Mesodermal cell (in vitro differentiated cells): ENCODE results near the gene UGDH.

ENCODE experiments used
- H3K27ac ChIP-seq: 2 replicates; pipeline ENCODE4 v1.7.0; 2013; ENCODE audit warnings: mild to moderate bottlenecking, low read depth, low read length, moderate library complexity; ENCODE audit not compliant: severe bottlenecking
- H3K36me3 ChIP-seq: 2 replicates; pipeline ENCODE4 v1.7.1; 2013; ENCODE audit warnings: mild to moderate bottlenecking, low read length, moderate library complexity; ENCODE audit not compliant: control insufficient read depth, insufficient read depth
- H3K4me1 ChIP-seq: one replicate; pipeline ENCODE4 v1.7.1; 2013; ENCODE audit warnings: mild to moderate bottlenecking, low read length; ENCODE audit not compliant: insufficient read depth, control insufficient read depth, poor library complexity, severe bottlenecking
- H3K4me3 ChIP-seq: 2 replicates; pipeline ENCODE4 v1.7.0; 2013; ENCODE audit warnings: low read length, control low read depth, mild to moderate bottlenecking; ENCODE audit not compliant: insufficient read depth, poor library complexity, severe bottlenecking; ENCODE audit errors: extremely low read depth
- H3K9me3 ChIP-seq: 2 replicates; pipeline ENCODE4 v1.7.1; 2013; ENCODE audit warnings: mild to moderate bottlenecking, low read length, moderate library complexity; ENCODE audit not compliant: control insufficient read depth
- WGBS, 2 experiments: methylation state at CpG; one replicate each; pipeline ENCODE4 v1.1.5; 2013; ENCODE audit warnings: missing lambda C conversion rate in 2 of 2; ENCODE audit not compliant: insufficient coverage in 2 of 2; 5-methylcytosine and 5-hydroxymethylcytosine counted together

Gene UGDH

GRCh38 chr4:39452860-39453587 lies 74.2 kb downstream of the UGDH start:
- no peak overlapping the region for H3K27ac ChIP-seq
- H3K4me1 ChIP-seq: peaks cover 11% of the 10 kb centered on the region
- no peaks in the 10 kb centered on the region for H3K9me3 ChIP-seq
- 95 to 100% methylated on average over 4 of the region's 11 CpGs for WGBS, 2 experiments
- no peak overlapping the region for H3K4me3 ChIP-seq
- H3K36me3 ChIP-seq: peaks cover 84% of the 10 kb centered on the region

- Histone ChIP-seq H3K4me1 (peaks cover 11% of the 10 kb centered on the region), H3K36me3 (peaks cover 81% of the 10 kb centered on the region), H3K4me3 (no peak overlapping the region), H3K9me3 (no peaks in the 10 kb centered on the region), H3K27ac (no peak overlapping the region)
- 99 to 100% methylated on average over 5 to 6 of the region's 6 CpGs for WGBS, 2 experiments
Measured at GRCh38 chr4:39452153-39452859, 74.9 kb downstream of the UGDH start.

DNA sequence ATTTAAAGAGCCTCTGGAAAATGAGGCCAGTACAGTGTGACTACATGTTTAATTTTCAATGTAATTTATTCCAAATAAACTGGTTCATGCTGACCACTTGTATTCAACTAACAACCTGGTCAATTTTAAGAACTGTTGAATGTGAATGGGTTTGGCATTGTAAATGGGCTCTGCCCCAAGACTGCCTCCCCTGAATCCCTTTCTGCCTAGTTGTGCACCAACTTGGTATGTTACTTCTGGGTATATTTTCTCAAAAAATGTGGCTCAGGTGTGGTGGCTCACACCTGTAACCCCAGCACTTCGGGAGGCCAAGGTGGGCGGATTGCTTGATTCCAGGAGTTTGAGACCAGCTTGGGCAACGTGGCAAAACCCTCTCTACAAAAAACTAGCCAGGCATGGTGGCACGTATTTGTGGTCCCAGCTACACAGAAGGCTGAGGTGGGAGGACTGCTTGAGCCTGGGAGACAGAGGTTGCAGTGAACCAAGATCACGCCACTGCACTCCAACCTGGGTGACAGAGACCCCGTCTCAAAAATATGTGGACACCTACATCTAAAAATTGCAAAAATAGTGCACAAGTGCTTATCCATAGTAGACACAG lies 75.7 kb downstream of the UGDH start:
- H3K4me1 ChIP-seq: peaks cover 4% of the 10 kb centered on the region
- no peaks in the 10 kb centered on the region for H3K9me3 ChIP-seq
- H3K4me3 ChIP-seq: no peak overlapping the region
- peak overlapping the region; percentile 1 for H3K27ac ChIP-seq
- 92 to 96% methylated on average over 3 to 5 of the region's 6 CpGs for WGBS, 2 experiments
- H3K36me3 ChIP-seq: peaks cover 75% of the 10 kb centered on the region

- H3K36me3 ChIP-seq: peaks cover 66% of the 10 kb centered on the region
- no peaks in the 10 kb centered on the region for H3K9me3 ChIP-seq
- H3K27ac ChIP-seq: peak overlapping the region; percentile 1
- WGBS, 2 experiments: 80 to 88% methylated on average over 1 to 2 of the region's 2 CpGs
- no peaks in the 10 kb centered on the region for H3K4me1 ChIP-seq
- no peak overlapping the region for H3K4me3 ChIP-seq
Measured at GRCh38 chr4:39450618-39451017, 76.6 kb downstream of the UGDH start.
